Spleen (tissue), 13 donors: ENCODE measurements around the gene LRRC75A. TPM values are rescaled to one million over a fixed set of nuclear protein-coding genes. Genes with fewer than 3 reads are reported as not detected.

Experiments used
- DNase-seq: peaks from one replicate; pipeline ENCODE4 v3.0.0-alpha.2; 2020
- H3K27ac ChIP-seq, 8 donors: fragments of 200-600 bp; sonication (generic) in 7 of 8; 1 replicate in 4 of 8; 2 replicates in 4 of 8; pipeline versions ENCODE4 v1.5.0 to v1.8.0; 2016 to 2021; ENCODE audit warnings: inconsistent platforms in 4 of 8, mild to moderate bottlenecking in 4 of 8, moderate library complexity in 1 of 8
- H3K27me3 ChIP-seq, 7 donors: fragments of 200-600 bp; sonication (generic) in 6 of 7; replicated peaks in 1 of 7; 1 replicate in 4 of 7; 2 replicates in 3 of 7; pipeline versions ENCODE4 v1.5.0 to v1.8.0; 2016 to 2021; ENCODE audit warnings: inconsistent platforms in 3 of 7, mild to moderate bottlenecking in 1 of 7
- H3K36me3 ChIP-seq, 6 donors: fragments of 200-600 bp; sonication (generic) in 5 of 6; 1 replicate in 4 of 6; 2 replicates in 2 of 6; pipeline versions ENCODE4 v1.5.0 to v1.8.0; 2016 to 2021; ENCODE audit warnings: inconsistent platforms in 2 of 6
- H3K4me1 ChIP-seq, 6 donors: fragments of 200-600 bp; sonication (generic) in 5 of 6; 1 replicate in 3 of 6; 2 replicates in 3 of 6; pipeline versions ENCODE4 v1.5.0 to v1.8.0; 2016 to 2021; ENCODE audit warnings: inconsistent platforms in 3 of 6
- H3K4me3 ChIP-seq, 8 donors: fragments of 200-600 bp; sonication (generic) in 7 of 8; 1 replicate in 4 of 8; 2 replicates in 4 of 8; pipeline versions ENCODE4 v1.5.0 to v1.8.0; 2016 to 2021; ENCODE audit warnings: inconsistent platforms in 4 of 8, mild to moderate bottlenecking in 4 of 8, moderate library complexity in 2 of 8
- H3K9me3 ChIP-seq, 8 donors: fragments of 200-600 bp; sonication (generic) in 7 of 8; 1 replicate in 4 of 8; 2 replicates in 4 of 8; pipeline versions ENCODE4 v1.5.0 to v1.8.0; 2016 to 2021; ENCODE audit warnings: inconsistent platforms in 4 of 8
- CTCF ChIP-seq, 11 experiments: fragments of 200-600 bp in 7 of 11; fragments of 450-650 bp in 4 of 11; sonication (generic) in 4 of 11; IDR thresholded peaks in 8 of 11; conservative IDR thresholded peaks in 3 of 11; 1 replicate in 7 of 11; 2 replicates in 4 of 11; pipeline versions ENCODE4 v1.4.0 to v1.8.0; 2016 to 2021; ENCODE audit warnings: antibody characterized with exemption in 11 of 11, inconsistent platforms in 4 of 11, mild to moderate bottlenecking in 1 of 11
- POLR2A ChIP-seq, 3 donors: fragments of 450-650 bp; IDR thresholded peaks; one replicate each; pipeline ENCODE4 v1.5.1; 2017; ENCODE audit warnings: antibody characterized with exemption in 3 of 3, mild to moderate bottlenecking in 1 of 3
- POLR2AphosphoS5 ChIP-seq, 3 donors: sonication (generic); formaldehyde crosslinking; IDR thresholded peaks; one replicate each; pipeline ENCODE4 v1.5.1; 2017; ENCODE audit warnings: antibody characterized with exemption in 3 of 3
- WGBS, 5 donors: extraction: QIAGEN DNeasy Blood & Tissue Kit in 3 of 5; methylation state at CpG; one replicate each; pipeline versions ENCODE4 v1.1.5 to v1.1.7; 2013 to 2018; 5-methylcytosine and 5-hydroxymethylcytosine counted together
- intact Hi-C: fragments of 100-400 bp; cut with DNase I; formaldehyde crosslinking; loops from one replicate; pipeline ENCODE4 v1.15.0; 2023; ENCODE audit warnings: low total_unique reads
- long read RNA-seq, 2 donors: transcript quantifications; one replicate each; lab custom pipeline, GENCODE V29; 2026
- polyA plus RNA-seq, 3 donors: library from polyadenylated mRNA; stranded (reverse); fragments of 200-250 nt; gene quantifications; one replicate each; pipeline ENCODE4 v1.2.1, GENCODE V29; 2013
- total RNA-seq, 7 donors: library from RNA; depleted of rRNA in 3 of 7; stranded (reverse); fragments of >200 nt in 3 of 7; fragmentation: NEBNext Ultra II Directional in 4 of 7; extraction: Animal tissue kit (Norgen Biotek cat#: 25700) in 4 of 7; gene quantifications; one replicate each; pipeline versions ENCODE4 v1.1.0 to v1.2.1, GENCODE V29; 2016 to 2021
- donor health status: healthy with polysubstance abuse.
- donor health status: DM: no; HTN: no; CAD: no; lungs with moderate emphysema.
- donor health status: DM: no; HTN: no; CAD: no.
- donor health status: Bipolar disorder and iron deficiency.
- donor health status: healthy.
- donor health status: DM: no; HTN: no; CAD: no.
- donor health status: DM: yes; HTN: yes; CAD: no.

The LRRC75A gene
- total RNA-seq (10 to 100 TPM; 12.1 to 26.4 (median 22.3) TPM), polyA plus RNA-seq (10 to 100 TPM in 1 of 3 donors, 1 to 10 TPM in 2; 4.2 to 10.5 (median 4.8) TPM)
- long read RNA-seq, donor 1, partial matches to known transcripts = 0 of 1 reads
- long read RNA-seq, donor 1, other reads (novel, unspliced or antisense) = 0 of 1 reads
- long read RNA-seq, donor 2, partial matches to known transcripts = 0 of 2 reads
- long read RNA-seq, donor 2, other reads (novel, unspliced or antisense) = 0 of 2 reads

DNA sequence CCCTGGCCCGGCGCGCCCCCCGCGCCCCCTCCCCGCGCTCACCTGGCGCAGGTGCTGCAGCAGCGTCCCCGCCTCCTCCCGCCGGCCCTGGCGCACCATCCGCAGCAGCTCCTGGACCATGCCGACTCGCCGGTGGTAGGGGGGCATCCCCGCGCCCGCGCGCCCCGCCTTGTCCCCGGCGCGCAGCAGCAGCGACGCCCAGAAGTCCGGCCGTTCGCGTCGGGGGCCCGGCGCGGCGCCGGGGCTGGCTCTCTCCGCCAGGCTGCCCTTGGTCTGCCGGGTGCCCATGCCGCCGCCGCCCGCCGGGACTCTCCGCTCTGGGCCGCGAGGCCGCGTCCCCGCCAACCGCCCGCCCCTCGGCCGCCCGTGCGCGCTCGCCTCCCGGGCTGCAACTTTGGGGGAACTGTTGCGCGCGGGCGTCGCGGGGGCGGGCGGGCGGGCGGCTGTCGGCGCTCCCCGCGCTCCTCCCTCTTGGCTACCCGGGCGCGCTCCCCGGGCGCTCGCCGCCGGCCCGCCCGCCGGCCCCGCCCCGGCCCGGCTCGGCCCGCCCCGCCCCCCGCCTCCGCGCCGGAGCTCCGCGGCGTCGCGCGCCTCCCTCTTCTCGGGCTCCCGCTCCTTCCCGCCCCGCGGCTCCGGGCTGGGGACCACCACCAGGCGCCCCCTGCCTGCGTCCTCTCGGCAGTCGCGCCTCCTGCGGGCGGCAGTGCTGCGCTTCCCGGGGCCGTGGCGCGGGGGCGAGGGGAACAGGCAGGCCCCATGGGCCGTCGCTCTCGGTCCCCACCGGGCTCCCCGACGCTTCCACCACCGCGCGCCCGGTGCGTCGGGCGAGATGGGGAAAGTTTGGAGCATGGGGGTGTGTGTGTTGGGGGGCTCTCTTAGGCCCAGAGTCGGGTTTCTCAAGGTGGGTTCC is at the start of gene LRRC75A:
LRRC75A (minus strand) TSS at position 491 of the 910 bp plus-strand sequence; CDS start at position 288, 203 bp downstream.
- 1% methylated on average over 17 to 133 of the region's 134 CpGs for WGBS, 5 donors
- H3K4me1 ChIP-seq = peaks cover 20 to 58% (median 45%) of the 10 kb centered on the region in 6 donors
- intact Hi-C loops = no loop called here
- peak; percentile 88 for DNase-seq
- H3K36me3 ChIP-seq = no peaks in the 10 kb centered on the region
- H3K27ac ChIP-seq = peak within 1 kb of the TSS in 7 of 8 donors; percentile 22 to 73 (median 62)
- H3K4me3 ChIP-seq = peak within 1 kb of the TSS; percentile 55 to 90 (median 72)
- peaks cover 0 to 20% (median 0%) of the 10 kb centered on the region in 7 donors for H3K27me3 ChIP-seq
- H3K9me3 ChIP-seq = no peaks in the 10 kb centered on the region
- TF ChIP-seq POLR2AphosphoS5 (IDR thresholded peaks at IDR 0.05) (peak in 2 of 3 donors; percentile 35 to 47), POLR2A (IDR thresholded peaks at IDR 0.05) (no peak), CTCF (IDR thresholded peaks at IDR 0.05 in 8 of 11, conservative IDR thresholded peaks at IDR 0.05 in 3 of 11) (peak in 4 of 11 experiments; percentile 12 to 23 (median 18))

DNA sequence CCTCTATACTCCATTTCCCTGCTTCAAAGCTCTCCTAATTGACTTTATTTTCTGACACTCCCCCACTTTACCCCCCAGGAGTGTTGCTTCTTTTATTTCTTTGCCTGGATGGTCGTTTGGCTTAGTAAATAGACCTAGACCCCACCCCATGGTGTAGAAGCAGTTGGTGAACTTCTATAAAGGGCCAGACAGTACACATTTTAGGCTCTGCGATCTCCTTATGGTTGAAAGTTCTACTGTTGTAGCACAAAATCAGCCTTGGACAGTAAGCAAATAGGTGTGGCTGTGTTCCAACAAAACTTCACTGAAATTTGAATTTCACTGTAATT is 45.1 kb upstream of the LRRC75A start:
- Histone ChIP-seq H3K27me3 (peaks cover 0 to 5% (median 0%) of the 10 kb centered on the region in 7 donors), H3K4me1 (peaks cover 0 to 21% (median 15%) of the 10 kb centered on the region in 6 donors), H3K4me3 (peak overlapping the region in 3 of 8 donors; percentile 66 to 79 (median 69)), H3K9me3 (peaks cover 0 to 22% (median 4%) of the 10 kb centered on the region in 8 donors), H3K36me3 (no peaks in the 10 kb centered on the region), H3K27ac (peak overlapping the region; percentile 93 to 98 (median 97))
- no peak for DNase-seq
- TF ChIP-seq CTCF (IDR thresholded peaks at IDR 0.05 in 8 of 11, conservative IDR thresholded peaks at IDR 0.05 in 3 of 11) = peak in 2 of 11 experiments; percentile 2 to 17
- TF ChIP-seq POLR2A (IDR thresholded peaks at IDR 0.05) = no peak
- TF ChIP-seq POLR2AphosphoS5 (IDR thresholded peaks at IDR 0.05) = no peak
- whole genome bisulfite sequencing, 5 donors = 45 to 49% (median 46%) methylated on average over 2 of the region's 2 CpGs
- intact Hi-C loops = loop anchor here (5.0 kb wide), 1 partner anchor 50 kb away; no protein-coding TSS in a partner anchor

DNA sequence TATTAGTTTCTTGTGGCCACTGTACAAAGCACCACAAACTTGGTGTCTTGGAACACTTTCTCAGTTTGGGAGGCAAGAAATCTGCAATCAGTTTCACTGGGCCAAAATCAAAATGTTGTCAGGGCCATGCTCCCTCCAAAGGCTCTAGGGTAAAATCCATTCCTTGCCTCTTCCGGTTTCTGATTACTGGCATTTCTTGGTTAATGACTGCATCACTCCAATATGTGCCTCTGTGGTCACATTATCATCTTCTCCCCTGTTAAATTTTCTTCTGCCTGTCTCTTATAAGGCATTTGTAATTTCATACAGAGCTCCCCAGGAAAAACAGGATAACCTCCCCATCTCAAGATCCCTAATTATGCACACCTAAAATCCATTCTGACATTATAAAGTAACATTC is 42.2 kb upstream of the LRRC75A start:
- 88 to 97% (median 96%) methylated on average over 1 of the region's 1 CpG for WGBS, 5 donors
- no peak for DNase-seq
- Histone ChIP-seq H3K9me3 (no peaks in the 10 kb centered on the region), H3K27ac (no peak overlapping the region), H3K4me1 (peaks cover 0 to 21% (median 15%) of the 10 kb centered on the region in 6 donors), H3K4me3 (no peak overlapping the region), H3K27me3 (peaks cover 0 to 21% (median 0%) of the 10 kb centered on the region in 7 donors), H3K36me3 (no peaks in the 10 kb centered on the region)
- intact Hi-C loops = no loop called here
- TF ChIP-seq POLR2AphosphoS5 (IDR thresholded peaks at IDR 0.05) = no peak
- no peak for TF ChIP-seq POLR2A (IDR thresholded peaks at IDR 0.05)
- no peak for TF ChIP-seq CTCF (IDR thresholded peaks at IDR 0.05 in 8 of 11, conservative IDR thresholded peaks at IDR 0.05 in 3 of 11)
